GM21717 (cell line): Measurements from ENCODE around the gene ARHGAP23.
A peak's percentile ranks its signal among the peaks of the same experiment; 100 is the strongest.

Source experiments
- ATAC-seq: cut with Tn5 transposase; IDR thresholded peaks from one replicate; pipeline ENCODE4 v1.9.1; 2021; ENCODE audit warnings: mild to moderate bottlenecking, moderate library complexity; ENCODE audit not compliant: unreplicated experiment

The ARHGAP23 gene

DNA sequence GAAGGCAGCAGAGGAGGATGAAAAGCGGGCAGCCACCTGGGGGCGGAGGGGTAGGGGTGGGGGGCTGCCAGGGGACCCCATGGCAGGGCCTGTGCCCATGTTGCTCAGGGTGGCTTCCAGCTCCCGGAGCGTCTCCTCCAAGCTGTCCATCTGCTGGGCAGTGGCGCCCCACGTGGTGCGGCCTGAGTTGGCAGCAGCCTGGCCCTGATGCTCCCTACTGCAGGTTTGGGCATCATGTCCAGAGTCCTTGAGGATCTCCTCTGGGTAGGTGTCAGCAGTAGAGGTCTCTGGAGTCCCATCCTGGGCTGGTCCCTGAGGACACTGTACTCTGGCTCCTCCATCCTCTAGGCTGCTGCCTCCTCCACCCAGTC, 116.6 kb downstream of the ARHGAP23 start:
- no peak for ATAC-seq

DNA sequence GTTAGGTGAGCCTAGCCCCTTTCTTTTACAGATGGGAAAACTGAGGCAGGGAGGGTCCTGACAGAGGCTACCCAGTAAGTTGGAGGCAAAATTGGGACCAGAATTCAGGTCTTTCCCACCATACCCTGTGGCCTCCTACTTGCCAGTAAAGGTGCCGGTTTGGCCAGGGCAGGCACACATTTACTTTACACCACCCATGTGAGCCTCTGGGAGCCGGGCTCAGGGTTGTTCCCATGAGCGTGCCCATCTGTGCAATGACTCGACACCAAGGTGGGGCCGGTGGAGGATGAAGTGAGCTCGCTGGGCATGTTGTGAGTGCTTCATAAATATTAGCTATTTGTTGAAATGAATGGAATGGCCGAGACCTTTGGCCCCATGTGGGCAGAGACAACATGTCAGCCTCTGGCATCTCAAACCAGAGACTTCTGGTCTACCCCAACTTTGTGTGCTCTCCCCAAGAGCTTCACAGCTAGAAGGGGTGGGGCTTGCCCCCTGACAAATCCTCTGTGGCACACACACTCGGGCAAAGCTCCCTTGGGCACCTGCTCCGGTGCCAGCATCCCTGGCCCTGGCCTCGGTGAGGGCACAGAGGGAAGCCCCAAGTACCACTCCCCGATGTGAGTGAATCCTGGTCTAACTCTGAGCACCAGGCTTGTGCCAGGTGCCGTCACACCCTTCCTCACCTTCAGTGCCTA, 117.4 kb downstream of the ARHGAP23 start:
- ATAC-seq, result no peak

DNA sequence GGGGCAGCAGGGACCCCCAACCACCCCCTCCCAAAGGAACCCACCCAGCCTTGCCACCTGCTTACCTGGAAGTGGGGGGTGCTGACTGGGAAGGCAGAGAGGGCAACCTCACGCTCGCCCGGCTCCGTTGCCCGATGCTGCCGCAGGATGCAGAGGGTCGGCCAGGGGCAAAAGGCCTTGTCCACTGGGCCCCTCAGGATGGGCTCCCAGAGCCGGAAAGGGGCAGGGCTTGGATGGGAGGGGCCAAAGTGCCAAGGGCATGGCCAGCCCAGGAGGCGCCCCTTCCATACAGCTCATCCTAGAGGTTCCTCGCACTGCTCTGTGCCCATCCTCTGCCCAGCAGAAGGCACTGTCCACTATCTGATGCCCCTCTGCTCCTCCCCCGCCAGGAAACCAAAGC, 118.1 kb downstream of the ARHGAP23 start:
- ATAC-seq, result no peak

DNA sequence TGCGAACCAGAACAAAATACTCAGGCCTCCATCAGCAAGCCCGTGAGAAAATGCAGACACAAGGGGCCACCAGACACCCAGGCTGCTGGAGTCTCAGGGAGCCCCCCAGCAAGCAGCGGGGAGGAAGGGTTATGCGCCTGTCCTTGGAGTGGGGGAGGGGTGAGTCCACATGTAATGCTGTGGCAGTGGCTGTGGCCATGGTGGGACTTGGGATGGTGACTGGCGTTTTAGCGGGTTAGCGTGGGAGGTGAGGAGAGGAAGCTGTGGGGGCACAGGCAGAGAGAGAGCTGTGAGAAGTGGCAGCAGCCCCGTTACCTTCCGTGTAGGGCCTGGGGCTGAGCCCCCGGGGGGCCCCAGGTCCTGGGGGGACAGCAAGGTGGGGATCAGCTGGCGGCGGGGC, 119.2 kb downstream of the ARHGAP23 start:
- no peak for ATAC-seq

DNA sequence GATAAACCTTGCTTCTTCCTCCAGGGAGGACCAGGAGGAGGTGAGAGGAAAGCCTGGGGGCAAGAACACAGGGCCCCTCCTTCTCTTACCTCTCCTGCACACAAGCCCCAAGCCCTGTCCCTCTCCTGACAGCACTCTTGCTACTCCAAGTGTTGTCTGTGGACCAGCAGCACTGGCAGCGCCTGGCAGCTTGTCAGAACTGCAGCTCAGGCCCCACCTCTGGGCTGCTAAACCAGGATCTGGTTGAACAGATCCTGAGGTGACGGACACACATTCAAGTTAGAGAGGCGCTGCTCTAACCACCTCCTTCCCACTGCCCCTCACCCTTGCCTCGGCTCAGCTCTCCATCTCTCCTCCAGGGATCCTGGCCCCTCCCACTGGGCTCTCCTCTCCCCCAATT, 121.0 kb downstream of the ARHGAP23 start:
- ATAC-seq, result no peak

DNA sequence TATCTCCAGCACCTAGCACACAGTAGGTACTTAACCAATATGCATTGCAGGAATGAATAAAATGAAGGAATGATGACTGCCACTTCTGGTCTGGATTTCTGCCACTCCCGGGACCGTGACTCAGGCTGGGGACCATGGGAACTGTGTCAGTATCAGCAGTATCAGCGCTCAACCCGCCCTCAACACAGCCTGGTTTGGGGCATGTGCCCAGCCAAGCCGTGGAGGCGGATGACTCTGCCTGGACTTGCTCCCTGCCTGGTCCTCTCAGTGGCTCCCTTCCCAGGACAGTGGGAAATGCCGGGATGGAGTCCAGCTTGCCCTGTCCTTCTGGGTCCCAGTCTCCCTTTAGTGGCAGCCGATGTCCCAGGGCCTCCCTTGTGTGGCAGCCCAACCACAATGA, 122.4 kb downstream of the ARHGAP23 start:
- no peak for ATAC-seq

DNA sequence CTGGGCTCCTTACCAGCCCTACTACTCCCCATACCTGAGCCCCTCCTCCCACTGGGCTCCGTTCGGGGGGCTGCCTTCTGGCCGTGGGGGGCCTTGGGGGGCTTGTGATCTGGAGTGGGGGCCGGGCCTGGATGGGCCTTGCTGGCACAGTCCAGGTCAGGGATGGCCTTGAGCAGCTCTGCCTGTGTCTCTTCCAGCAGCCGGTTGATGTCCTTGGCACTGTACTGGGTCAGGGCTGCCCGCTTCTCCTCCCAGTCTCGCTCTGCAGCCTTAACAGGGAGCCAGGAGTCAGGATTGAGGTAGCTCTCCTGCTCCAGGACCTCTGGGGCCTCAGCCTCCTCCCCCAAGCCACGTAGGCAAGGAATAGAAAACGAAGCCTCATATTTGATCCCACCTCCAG, 122.9 kb downstream of the ARHGAP23 start:
- no peak for ATAC-seq

DNA sequence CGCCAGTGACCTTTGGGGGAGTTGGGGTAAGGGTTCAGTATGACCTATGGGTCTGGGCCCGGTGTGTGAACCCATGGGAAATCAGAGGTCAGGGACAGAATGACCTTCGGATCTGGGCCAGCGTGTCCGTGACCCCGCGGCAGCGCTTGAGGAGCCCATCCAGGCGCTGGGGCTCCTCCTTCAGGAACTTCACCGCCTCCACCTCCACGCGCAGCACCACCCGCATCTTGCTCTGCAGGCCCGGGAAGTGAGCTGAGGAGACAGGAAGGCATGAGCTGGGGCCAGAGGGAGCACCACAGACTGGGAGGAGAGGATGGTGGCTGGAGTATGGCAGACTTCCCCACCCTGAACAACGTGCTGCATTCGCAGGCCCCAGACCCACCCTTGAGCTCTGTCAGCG, 124.1 kb downstream of the ARHGAP23 start:
- no peak for ATAC-seq

DNA sequence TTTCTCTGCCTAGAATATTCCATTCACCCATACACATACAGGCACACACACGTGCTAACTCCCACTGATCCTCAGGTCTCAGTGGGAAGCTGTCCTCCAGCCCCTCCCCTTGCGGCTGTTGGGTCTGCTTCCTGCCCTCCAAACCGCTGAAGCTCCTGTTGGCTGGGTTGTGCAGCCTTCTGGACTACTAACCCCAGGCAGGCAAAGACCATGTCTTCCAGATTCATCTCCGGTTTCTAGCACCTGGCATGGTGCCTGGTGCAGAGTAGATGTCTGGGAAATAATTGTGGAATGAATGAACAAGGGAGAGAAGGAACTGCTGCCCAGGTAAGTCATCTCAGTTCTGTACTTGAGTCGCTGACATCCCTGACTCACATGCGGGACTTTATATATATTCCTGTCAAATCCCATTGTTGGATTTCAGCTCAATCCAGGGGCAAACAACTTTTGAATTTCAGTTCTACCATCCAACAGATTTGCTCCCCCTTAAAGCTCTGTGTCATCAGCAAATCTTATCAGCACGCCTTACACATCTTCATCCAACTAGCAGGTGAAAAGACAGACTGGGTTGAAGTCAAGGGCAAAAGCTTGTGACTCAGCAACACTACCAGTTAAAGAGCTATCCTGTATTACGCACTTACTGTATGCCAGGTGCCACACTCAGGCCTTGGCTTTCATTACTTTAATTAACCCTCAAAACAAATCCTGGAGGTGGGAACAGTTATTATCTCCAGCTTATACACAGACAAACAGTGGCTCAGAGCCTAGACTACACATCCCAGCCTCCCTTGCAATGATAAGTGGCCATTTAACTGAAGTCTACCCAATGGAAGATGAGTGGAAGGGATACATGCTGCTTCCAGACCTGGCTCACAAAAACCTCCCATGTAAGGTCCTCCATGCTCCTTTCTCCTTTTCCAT, 126.4 kb downstream of the ARHGAP23 start:
- no peak for ATAC-seq

DNA sequence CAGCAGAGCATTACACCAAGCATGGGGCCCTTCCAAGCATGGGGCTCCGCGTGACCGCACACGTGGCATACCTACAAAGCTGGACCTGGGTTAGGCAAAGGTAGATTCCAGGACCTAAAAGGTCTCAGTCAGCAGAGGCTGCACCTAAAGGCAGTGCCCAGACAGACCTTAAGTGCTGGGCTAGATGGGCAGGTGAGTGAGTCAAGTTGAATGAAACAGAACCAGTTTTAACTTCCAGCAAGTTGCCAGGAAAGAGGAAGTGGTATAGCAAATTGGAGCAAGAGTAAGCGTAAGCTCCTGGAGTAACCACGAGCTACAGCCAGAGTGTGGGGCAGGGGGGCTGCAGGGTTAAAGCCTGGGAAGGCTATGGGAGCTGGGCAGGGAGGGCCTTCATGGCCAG, 128.0 kb downstream of the ARHGAP23 start:
- ATAC-seq, result no peak

DNA sequence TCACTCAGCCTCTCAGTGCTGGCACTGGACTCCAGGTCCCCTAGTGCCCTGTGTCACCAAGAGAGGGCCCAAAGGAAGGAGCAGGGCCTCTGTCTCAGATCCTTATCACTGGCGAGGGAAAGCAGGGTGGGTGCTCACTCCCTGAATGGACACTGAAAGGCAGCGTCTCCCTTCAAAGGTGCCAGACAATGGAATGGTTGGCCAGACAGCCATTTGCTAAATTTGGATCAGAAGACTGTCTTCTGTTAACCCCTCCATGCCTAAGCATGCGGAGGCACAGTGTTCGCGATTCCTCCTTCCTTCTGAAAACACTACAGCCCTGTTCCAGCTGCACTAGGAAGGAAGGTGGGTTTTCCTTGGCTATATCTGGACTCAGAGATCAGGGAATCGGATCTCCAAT, 129.1 kb downstream of the ARHGAP23 start:
- ATAC-seq, result no peak

DNA sequence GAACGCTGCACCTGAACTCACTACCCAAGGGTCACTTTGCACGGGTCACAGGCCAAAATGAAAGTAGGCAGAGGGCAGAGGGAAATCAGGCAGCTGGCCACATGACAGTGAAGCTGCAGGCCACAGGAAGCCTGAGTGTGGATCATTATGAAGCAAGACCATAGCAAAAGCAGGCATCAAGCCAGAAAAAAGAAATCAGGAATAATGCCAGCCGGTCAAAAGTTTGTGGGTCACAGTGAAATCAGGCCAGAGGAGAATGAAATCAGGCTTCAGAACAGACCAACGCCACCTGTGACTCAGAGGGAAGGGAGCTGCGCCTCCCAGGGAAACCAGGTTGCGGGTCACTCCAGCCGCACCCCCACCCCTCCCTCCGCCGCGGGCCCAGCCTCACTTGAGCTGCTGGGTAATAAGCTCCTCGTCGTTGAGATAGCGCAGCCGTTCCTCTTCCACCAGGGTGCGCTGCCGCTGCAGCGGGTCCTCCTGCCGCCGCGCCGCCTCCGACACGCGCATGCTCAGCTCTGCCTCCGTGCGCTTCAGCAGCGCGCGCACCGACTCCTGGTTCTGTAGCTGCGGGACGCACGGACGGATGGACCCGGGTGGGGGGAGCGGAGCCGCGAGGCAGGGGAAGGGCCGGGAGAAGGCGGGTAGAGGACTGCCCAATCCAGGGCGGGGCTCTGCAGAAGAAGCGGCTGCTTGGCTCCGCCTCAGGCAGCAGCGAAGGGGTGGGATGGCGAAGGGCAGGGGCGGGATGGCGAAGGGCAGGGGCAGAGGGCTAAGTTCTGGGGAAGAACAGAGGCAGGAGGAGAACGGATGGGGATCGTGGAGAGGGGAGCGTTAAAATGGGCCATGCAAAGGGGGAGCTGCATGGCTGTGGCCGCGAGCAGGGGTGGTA, 129.8 kb downstream of the ARHGAP23 start:
- peak; percentile 53 for ATAC-seq

DNA sequence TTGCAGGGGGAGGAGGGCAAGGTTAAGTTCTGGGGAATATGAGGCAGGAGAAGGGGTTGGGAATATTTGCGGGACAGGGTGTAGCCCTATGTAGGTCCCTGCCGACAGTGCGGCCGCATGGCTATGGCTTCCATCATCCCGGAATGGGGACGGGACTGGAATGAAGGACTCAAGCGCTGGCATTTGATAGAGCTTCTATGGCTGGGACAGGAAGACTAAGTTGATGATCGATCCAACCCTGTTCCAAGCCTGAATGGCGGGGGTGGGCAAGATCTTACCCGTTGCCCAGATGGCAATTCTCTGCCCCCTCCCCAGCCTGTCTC, 130.4 kb downstream of the ARHGAP23 start:
- ATAC-seq, result no peak

DNA sequence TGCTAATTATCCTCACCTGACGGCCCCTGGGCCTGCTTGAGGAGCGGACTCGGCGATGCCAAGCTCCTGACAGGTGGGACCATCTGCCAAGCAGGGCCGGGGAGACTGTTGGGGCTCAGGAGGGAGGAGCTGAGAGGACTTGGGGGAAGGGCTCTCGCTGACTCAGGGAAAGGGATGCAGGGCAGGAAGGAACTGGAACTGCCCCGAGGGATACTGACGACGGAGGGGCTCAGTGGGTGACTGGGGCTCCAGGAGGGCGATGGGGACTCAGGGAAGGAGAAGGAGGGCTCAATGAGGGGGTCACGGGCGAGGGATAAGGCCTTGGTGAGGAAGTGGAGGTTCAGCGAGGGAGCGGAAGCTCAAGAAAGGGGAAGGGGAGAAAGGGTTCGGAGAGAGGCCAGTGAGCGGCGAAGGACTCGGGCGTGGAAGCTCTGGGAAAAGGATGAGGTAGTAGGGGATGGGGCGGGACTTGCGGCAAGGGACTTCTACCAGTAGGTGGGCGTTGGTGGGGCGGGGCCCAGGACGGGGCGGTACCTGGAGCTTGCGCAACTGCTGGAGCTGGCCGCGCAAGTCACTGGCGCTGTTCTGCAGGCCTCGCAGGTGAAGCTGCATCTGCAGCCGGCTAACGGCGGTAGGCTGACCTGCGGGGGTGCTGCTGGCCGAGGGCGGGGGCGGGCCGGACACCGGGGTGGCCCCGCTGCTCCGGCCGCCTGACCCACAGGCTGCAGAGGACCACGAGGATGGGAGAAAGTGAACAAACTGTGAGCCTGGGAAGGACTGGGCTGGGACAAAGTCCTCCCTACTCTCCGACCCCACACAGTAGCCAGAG, 131.0 kb downstream of the ARHGAP23 start:
- ATAC-seq, result no peak

DNA sequence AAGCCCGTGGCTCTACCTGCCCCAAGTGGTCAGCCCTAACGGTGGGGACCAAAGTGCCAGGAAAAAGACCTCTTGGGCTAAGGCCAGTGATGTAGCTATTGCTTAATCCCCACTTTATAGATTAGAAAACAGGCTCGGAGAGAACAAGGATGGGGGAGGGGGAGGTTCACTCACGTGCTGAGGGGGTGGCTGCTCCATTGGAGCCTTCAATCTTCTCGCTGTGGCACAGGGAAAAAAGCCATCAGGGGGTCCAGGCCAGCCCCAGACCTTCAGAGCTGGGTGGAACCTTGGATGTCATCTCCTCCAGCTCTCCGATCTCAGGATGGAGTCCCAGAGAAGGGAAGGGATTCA, 131.6 kb downstream of the ARHGAP23 start:
- ATAC-seq, result no peak

DNA sequence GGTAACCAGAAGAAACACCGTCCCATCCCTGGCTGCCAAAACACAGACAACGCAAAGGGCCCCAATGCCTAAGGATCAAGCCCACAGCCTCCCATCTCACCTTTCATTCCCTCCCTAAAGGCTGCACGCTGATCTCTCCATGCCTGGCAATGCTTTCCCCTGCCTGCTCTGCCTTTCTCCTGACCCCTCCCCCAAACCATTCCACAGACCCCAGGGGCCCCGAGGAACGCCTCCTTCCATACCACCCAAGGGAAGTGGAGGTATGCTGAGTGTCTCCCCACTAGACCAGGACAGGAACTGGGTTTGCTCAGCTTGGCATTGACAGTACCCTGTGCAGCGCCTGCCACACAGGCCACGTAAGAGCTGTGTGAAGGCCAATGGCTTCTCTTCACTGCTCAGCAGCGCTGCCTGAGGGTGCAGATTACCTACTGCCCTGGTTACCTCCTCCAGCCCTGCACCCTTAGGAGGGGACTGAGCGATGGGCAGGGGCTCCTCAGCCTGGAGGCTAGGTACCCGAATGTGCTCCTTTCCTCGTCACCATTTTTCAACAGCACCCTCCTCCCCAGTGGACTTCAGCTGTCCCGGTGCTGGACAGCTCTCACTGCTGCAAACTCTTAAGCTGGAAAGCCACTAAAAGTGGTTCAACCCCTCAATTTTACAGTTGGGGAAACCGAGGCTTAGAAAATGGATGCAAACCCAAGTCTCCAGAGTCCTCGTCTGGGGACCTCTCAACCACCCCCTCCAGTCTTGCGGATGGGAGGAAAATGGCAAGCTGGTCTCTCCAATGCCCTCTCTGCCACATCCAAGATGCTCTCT, 132.4 kb downstream of the ARHGAP23 start:
- ATAC-seq, result no peak

DNA sequence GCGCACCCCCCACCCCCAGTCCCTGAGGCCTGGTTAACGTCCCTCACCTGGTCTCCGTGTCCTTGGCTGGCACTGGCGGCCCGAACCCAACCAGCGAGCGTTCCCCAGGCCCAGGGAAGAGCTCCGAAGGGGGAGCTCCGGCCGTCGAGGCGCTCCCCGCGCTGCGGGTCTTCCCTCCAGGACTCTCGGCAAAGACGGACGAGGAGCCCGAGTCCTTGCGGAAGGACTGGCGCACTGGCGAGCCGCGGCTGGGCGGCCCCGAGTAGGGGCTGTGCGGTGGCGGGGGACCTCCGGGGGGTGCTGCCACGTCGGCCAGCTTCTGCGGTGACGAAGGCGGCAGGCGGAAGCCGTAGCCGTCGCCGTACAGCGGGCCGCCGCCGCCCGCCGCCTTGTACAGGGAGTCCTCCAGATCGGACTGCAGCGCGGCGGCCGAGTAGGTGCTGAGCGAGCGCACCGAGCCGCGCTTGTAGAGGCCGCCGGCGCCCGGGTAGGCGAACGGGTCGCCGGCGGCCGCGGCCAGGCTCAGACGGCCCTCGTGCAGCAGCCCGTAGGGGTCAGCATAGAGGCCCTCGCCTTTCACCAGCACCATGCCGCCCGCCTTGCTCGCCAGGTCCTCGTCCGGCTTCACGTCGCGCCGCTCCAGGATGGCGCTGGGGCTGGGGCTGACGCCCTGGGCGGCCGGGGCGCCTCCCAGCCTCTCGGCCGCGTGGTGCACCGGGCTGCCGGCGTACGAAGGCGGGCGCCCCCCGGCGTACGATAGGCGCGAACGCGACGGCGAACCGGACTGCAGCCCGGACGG, 133.4 kb downstream of the ARHGAP23 start:
- no peak for ATAC-seq
